Endothelial cell of umbilical vein (primary cell): ENCODE results near the gene RAB4A. TPM values are rescaled to one million over a fixed set of nuclear protein-coding genes. Genes with fewer than 3 reads are reported as not detected.

Experiments
- BruUV-seq: library from RNA; stranded (reverse); fragments of 400-500 nt; replicated peaks from 2 replicates; lab custom pipeline; 2021; lab: Mats Ljungman, UMichigan
- CTCF ChIA-PET: fragments of 300-600, 350-600 bp; sonication (Branson Sonifier 250); formaldehyde crosslinking; loops from one replicate; lab custom pipeline; 2021; ENCODE audit warnings: antibody characterized with exemption, inconsistent platforms; lab: Charles Lee
- POLR2A ChIA-PET: fragments of 300-600, 350-600 bp; sonication (Branson Sonifier 250); formaldehyde crosslinking; loops from one replicate; lab custom pipeline; 2021; ENCODE audit warnings: antibody characterized with exemption, inconsistent platforms; lab: Charles Lee
- DNase-seq: peaks from one replicate; pipeline ENCODE4 v3.0.0-alpha.2; 2011; ENCODE audit warnings: low read depth, low spot score
- FAIRE-seq: peaks from 2 replicates; lab custom pipeline; 2011; peaks lifted over from hg19 to GRCh38; lab: Jason Lieb, UNC
- H2AFZ ChIP-seq: 2 replicates; pipeline ENCODE4 v1.6.0; 2012; ENCODE audit warnings: low read depth, low read length, control low read depth, inconsistent platforms
- H3K27ac ChIP-seq: 2 replicates; pipeline ENCODE4 v1.5.1; 2011; ENCODE audit warnings: low read depth, mild to moderate bottlenecking, control low read depth, low read length, moderate library complexity; ENCODE audit not compliant: insufficient read depth
- H3K27me3 ChIP-seq, 2 experiments: 2 replicates each; pipeline versions ENCODE4 v1.6.0 to v1.6.1; 2011; ENCODE audit warnings: low read length in 2 of 2, mixed read lengths in 1 of 2; ENCODE audit not compliant: control insufficient read depth in 2 of 2, insufficient read depth in 2 of 2
- H3K36me3 ChIP-seq, 2 experiments: 2 replicates in 1 of 2; 3 replicates in 1 of 2; pipeline ENCODE4 v1.5.1; 2011; ENCODE audit warnings: low read length in 2 of 2, mild to moderate bottlenecking in 1 of 2, moderate library complexity in 1 of 2; ENCODE audit not compliant: control insufficient read depth in 2 of 2, insufficient read depth in 2 of 2; ENCODE audit errors: extremely low read depth in 1 of 2
- H3K4me1 ChIP-seq: 3 replicates; pipeline ENCODE4 v1.5.1; 2011; ENCODE audit warnings: mild to moderate bottlenecking, low read length; ENCODE audit not compliant: control insufficient read depth, insufficient read depth; ENCODE audit errors: extremely low read depth
- H3K4me2 ChIP-seq: 2 replicates; pipeline ENCODE4 v1.6.1; 2011; ENCODE audit warnings: low read length, control low read depth, mixed read lengths; ENCODE audit not compliant: insufficient read depth
- H3K4me3 ChIP-seq, 3 experiments: fragments of 200-600 bp in 1 of 3; sonication (generic), shearing (Covaris generic) in 1 of 3; replicated peaks in 1 of 3; 2 replicates each; pipeline ENCODE4 v1.5.1; 2011 to 2016; ENCODE audit warnings: control low read depth in 3 of 3, low read length in 3 of 3, mild to moderate bottlenecking in 2 of 3, inconsistent platforms in 1 of 3, low read depth in 1 of 3, moderate library complexity in 1 of 3; ENCODE audit not compliant: insufficient read depth in 1 of 3
- H3K79me2 ChIP-seq: 2 replicates; pipeline ENCODE4 v1.6.0; 2012; ENCODE audit warnings: low read length, inconsistent platforms; ENCODE audit not compliant: control insufficient read depth, insufficient read depth
- H3K9ac ChIP-seq: replicated peaks from 2 replicates; pipeline ENCODE3; 2011; ENCODE audit warnings: low read length, control low read depth; ENCODE audit not compliant: insufficient read depth; ENCODE audit errors: extremely low read depth
- H3K9me1 ChIP-seq: replicated peaks from 3 replicates; pipeline ENCODE4 v1.6.0; 2011; ENCODE audit warnings: mild to moderate bottlenecking, low read length; ENCODE audit not compliant: control insufficient read depth, insufficient read depth; ENCODE audit errors: extremely low read depth
- H3K9me3 ChIP-seq: replicated peaks from 2 replicates; pipeline ENCODE4 v1.5.1; 2012; ENCODE audit warnings: low read length, inconsistent platforms; ENCODE audit not compliant: control insufficient read depth, insufficient read depth
- H4K20me1 ChIP-seq: replicated peaks from 2 replicates; pipeline ENCODE3; 2011; ENCODE audit warnings: mild to moderate bottlenecking, low read length; ENCODE audit not compliant: control insufficient read depth, insufficient read depth; ENCODE audit errors: extremely low read depth
- CTCF ChIP-seq, 2 donors: IDR thresholded peaks; 1 replicate in 1 of 2; 2 replicates in 1 of 2; pipeline ENCODE4 v1.5.1; 2011; ENCODE audit warnings: low read length in 2 of 2, mild to moderate bottlenecking in 2 of 2, moderate library complexity in 2 of 2, control low read depth in 1 of 2, inconsistent platforms in 1 of 2, low read depth in 1 of 2; ENCODE audit not compliant: insufficient read depth in 1 of 2; ENCODE audit errors: extremely low read depth in 1 of 2
- EZH2 ChIP-seq: IDR thresholded peaks from 2 replicates; pipeline ENCODE4 v1.6.1; 2012; ENCODE audit warnings: borderline replicate concordance, low read depth, mild to moderate bottlenecking, moderate library complexity, low read length, inconsistent platforms; ENCODE audit not compliant: severe bottlenecking
- FOS ChIP-seq: IDR thresholded peaks from 2 replicates; pipeline ENCODE4 v1.6.1; 2011; ENCODE audit warnings: mild to moderate bottlenecking, low read length, moderate library complexity, borderline replicate concordance; ENCODE audit not compliant: insufficient read depth
- GATA2 ChIP-seq: IDR thresholded peaks from 2 replicates; pipeline ENCODE4 v1.7.0; 2011; ENCODE audit warnings: low read depth, mild to moderate bottlenecking, moderate library complexity, mixed read lengths, low read length; ENCODE audit not compliant: insufficient read length, insufficient read depth
- JUN ChIP-seq: IDR thresholded peaks from 2 replicates; pipeline ENCODE4 v1.6.1; 2011; ENCODE audit warnings: borderline replicate concordance, low read depth; ENCODE audit not compliant: insufficient read length, insufficient read depth
- MAX ChIP-seq: IDR thresholded peaks from 2 replicates; pipeline ENCODE4 v1.6.1; 2011; ENCODE audit not compliant: insufficient read depth, insufficient read length
- MYC ChIP-seq: IDR thresholded peaks from one replicate; pipeline ENCODE4 v1.6.1; 2011; ENCODE audit warnings: mild to moderate bottlenecking, low read depth, low read length
- POLR2A ChIP-seq: IDR thresholded peaks from 2 replicates; pipeline ENCODE4 v1.6.1; 2012; ENCODE audit warnings: low read depth, mild to moderate bottlenecking, control low read depth, low read length
- POLR2AphosphoS5 ChIP-seq: IDR thresholded peaks from 2 replicates; pipeline ENCODE4 v1.6.1; 2012; ENCODE audit warnings: low read depth, mild to moderate bottlenecking, control low read depth, low read length, moderate library complexity; ENCODE audit not compliant: insufficient read depth
- dilution Hi-C: fragments of 300-500 bp; cut with MboI; formaldehyde crosslinking; loops from one replicate; pipeline ENCODE4 v1.15.0; 2019; ENCODE audit warnings: low sequenced_read_pairs; ENCODE audit not compliant: extremely low pct_ligation_motif_present
- intact Hi-C: fragments of 100-400 bp; cut with micrococcal nuclease; formaldehyde crosslinking; loops from one replicate; pipeline ENCODE4 v1.10.0; 2022
- polyA plus RNA-seq, 4 experiments: library from polyadenylated mRNA; depleted of rRNA in 3 of 4; stranded (reverse) in 3 of 4; unstranded in 1 of 4; fragments of >200 nt; gene quantifications; 2 replicates each; pipeline versions ENCODE4 v1.2.1 to v1.2.3, GENCODE V29; 2011 to 2012; ENCODE audit warnings: missing spikeins in 1 of 4
- total RNA-seq: library from RNA; stranded (reverse); gene quantifications from 2 replicates; pipeline ENCODE4 v1.2.3, GENCODE V29; 2021

RAB4A gene
- total and polyA plus RNA-seq, 2 donors (not counting 3 experiments of a cell fraction or from before 2014, with no cell fraction given) = 14.8 to 52.9 TPM

GRCh38 chr1:229278120-229278741 is 7.3 kb downstream of the RAB4A start:
- POLR2A ChIA-PET = no interaction called here
- H2AFZ ChIP-seq = no peak overlapping the region
- no peak overlapping the region for H3K4me2 ChIP-seq
- no peaks in the 10 kb centered on the region for H3K27me3 ChIP-seq
- peaks cover 7% of the 10 kb centered on the region for H4K20me1 ChIP-seq
- dilution Hi-C loops (no loop called here), intact Hi-C loops (no loop called here)
- TF ChIP-seq GATA2 (no peak), JUN (no peak), POLR2AphosphoS5 (no peak), MYC (no peak), CTCF (IDR thresholded peaks at IDR 0.05; ENCODE audit: extremely low read depth in 1 of 2, insufficient read depth in 1 of 2, low read depth in 1 of 2, low read length in 2 of 2) (no peak), EZH2 (no peak), FOS (no peak), POLR2A (no peak), MAX (no peak)
- peaks cover 16% of the 10 kb centered on the region for H3K4me1 ChIP-seq
- peaks cover 88% of the 10 kb centered on the region for H3K79me2 ChIP-seq
- H3K4me3 ChIP-seq = no peak overlapping the region
- no peaks in the 10 kb centered on the region for H3K36me3 ChIP-seq
- FAIRE-seq (no peak), DNase-seq (no peak)
- no peak overlapping the region for H3K27ac ChIP-seq
- CTCF ChIA-PET = interaction anchor here (1.5 kb wide), 1 partner anchor 204 kb away, joined by 4 read pairs; no protein-coding TSS in a partner anchor
- H3K9me3 ChIP-seq = no peaks in the 10 kb centered on the region
- H3K9ac ChIP-seq = no peak overlapping the region
- H3K9me1 ChIP-seq = no peaks in the 10 kb centered on the region
- BruUV-seq = no TSS peak
